IMR-90 (cell line): ENCODE data around the gene CHD3. TPM values are rescaled to one million over a fixed set of nuclear protein-coding genes. Genes with fewer than 3 reads are reported as not detected.

ENCODE experiments used
- BHLHE40 ChIP-seq: fragments of 150-350 bp; IDR thresholded peaks from 2 replicates; pipeline ENCODE4 v1.6.1; 2016; ENCODE audit warnings: mild to moderate bottlenecking, low read depth, low read length
- MAFK ChIP-seq: IDR thresholded peaks from 2 replicates; pipeline ENCODE4 v1.6.1; 2012; ENCODE audit warnings: low read depth, low read length, improper control_type of control experiment
- NFE2L2 ChIP-seq: fragments of 150-350 bp; IDR thresholded peaks from 2 replicates; pipeline ENCODE4 v1.6.1; 2016; ENCODE audit warnings: low read depth, mild to moderate bottlenecking, low read length
- SMC3 ChIP-seq: fragments of 150-350 bp; IDR thresholded peaks from 2 replicates; pipeline ENCODE4 v1.6.1; 2016; ENCODE audit warnings: low read depth, mild to moderate bottlenecking, antibody characterized with exemption, low read length, moderate library complexity
- polyA plus RNA-seq, 3 experiments: library from polyadenylated mRNA; depleted of rRNA; stranded (reverse); fragments of >200 nt; gene quantifications; 2 replicates each; pipeline ENCODE4 v1.2.3, GENCODE V29; 2012; ENCODE audit warnings: low replicate concordance in 1 of 3
- total RNA-seq: library from RNA; depleted of rRNA; stranded (reverse); fragments of >200 nt; gene quantifications from 2 replicates; pipeline ENCODE4 v1.2.3, GENCODE V29; 2012

CHD3 gene
- total and polyA plus RNA-seq, 2 of the 4 experiments (the other 2 are of a cell fraction), result 65.4 to 78.1 TPM

DNA sequence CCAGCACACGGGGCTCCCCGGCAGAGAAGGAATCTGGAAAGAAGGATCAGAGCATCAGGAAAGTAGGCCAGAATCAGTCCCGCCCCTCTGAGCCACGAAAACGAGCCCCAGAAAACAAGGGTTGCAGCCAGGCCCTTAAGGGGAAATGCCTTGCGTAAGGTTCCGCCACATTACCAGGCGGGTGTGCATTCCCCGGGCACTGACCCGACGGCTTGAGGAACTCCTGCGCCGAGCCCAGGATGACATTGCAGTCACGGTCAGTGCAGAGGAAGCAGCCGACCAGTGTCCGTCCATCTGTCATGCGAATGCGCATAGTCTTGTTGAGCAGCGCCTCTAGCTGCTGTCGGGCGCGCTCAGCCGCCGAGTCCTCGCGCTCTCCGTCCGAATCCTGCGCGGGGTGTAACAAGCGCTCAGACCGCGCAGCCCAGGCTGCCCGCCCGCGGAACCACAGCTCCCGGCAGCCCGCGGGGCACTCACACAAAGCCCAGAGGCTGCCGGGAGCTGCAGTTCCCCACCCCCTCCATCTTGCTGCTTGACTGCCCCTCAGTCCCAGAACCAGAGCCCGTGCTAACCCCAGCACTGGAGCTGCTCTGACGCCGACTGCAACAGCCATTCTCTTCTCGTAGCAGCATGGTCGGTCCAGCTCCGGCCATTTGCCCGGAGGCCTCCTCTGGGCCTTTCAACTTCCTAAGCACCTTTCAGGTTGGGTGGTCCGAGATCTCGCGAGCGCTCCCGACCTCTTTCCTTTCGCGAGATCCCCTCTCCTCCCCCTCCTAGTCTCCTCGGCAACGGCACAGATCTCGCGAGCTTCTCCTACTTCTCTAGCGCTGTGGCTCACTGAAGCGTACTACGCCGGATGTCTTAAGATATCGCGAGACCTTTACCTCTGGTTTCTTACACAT is 31.5 kb upstream of the CHD3 start, which contains the start of gene NAA38 (continued):
- TF ChIP-seq SMC3 (no peak), BHLHE40 (0 out of 2 replicates have a peak, but pooled peaks have one; percentile 5), NFE2L2 (no peak), MAFK (no peak)
